HL-60/S4 (cell line): ENCODE measurements around the gene VEGFB.

Source experiments
- in situ Hi-C: fragments of 300-500 bp; cut with MboI; formaldehyde crosslinking; loops from 2 replicates; pipeline ENCODE4 v1.14.3; 2022; ENCODE audit warnings: low sequenced_read_pairs

VEGFB gene

DNA sequence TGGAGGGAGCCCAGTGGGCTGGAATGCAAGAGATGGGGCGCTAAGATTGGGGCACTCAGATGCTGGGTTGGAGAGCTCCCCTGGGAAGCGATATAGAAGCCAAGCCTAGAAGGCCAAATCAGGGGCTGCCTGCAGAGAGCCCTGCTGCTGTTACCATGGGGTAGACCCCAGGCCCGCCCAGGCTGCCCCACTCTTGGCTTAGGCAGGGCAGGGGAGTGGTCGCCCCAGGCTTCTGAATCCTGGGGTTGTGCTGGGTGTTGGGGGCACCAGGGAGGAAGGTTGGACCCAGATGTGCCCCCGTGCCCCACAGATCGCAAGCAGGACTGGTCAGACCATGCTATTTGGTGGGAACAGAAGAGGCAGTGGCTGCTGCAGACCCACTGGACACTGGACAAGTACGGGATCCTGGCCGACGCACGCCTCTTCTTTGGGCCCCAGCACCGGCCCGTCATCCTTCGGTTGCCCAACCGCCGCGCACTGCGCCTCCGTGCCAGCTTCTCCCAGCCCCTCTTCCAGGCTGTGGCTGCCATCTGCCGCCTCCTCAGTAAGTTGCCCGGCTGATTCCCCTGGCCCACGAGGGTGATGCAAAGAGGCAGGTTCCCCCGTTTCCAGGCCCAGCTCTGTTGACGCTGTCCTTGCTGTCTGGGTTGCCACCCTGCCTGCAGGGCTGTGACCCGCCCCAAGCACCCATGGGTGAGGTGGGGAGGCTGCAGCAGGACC, 23.9 kb upstream of the VEGFB start:
- in situ Hi-C loops = no loop called here

DNA sequence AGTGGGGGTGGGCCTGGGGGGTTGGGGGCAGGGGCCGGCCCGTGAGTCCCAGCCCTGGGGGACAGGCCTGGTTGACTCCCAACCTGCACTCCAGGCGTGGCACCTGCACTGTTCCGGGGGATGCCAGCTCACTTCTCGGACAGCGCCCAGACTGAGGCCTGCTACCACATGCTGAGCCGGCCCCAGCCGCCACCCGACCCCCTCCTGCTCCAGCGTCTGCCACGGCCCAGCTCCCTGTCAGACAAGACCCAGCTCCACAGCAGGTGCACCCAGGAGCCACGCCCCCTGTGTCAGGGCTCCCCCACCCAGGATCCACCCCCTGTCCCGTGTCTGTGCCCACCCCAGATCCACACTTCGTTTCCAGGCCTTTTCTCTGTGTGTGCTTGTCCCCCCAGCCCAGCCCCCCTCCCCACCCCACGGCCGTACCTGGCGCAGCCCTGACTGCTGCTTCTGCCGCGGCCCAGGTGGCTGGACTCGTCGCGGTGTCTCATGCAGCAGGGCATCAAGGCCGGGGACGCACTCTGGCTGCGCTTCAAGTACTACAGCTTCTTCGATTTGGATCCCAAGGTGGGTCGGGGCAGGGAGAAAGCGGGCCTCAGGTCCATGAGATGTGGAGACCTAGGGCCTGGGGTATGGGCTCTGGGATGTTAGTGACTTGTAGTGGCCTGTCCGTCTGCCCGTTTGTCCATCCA, 23.1 kb upstream of the VEGFB start:
- in situ Hi-C loops = no loop called here

GRCh38 chr11:64216879-64217278, 17.5 kb upstream of the VEGFB start:
- in situ Hi-C loops = no loop called here

- in situ Hi-C loops = no loop called here
Measured at GRCh38 chr11:64218628-64219353, 15.6 kb upstream of the VEGFB start.

DNA sequence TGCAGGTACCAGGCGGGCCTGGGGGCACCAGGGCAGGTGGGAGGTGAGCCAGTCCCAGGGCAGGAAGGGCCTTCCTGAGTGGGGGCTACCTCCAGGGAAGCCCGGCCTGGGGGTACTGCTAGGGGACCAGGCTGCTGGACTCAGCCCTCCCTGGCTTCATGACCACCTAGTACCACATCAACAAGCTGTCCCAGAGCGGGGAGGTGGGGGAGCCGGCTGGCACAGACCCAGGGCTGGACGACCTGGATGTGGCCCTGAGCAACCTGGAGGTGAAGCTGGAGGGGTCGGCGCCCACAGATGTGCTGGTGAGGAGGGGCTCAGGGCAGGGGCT, 15.1 kb upstream of the VEGFB start:
- in situ Hi-C loops = no loop called here

- in situ Hi-C loops = no loop called here
Measured at GRCh38 chr11:64219755-64220154, 14.6 kb upstream of the VEGFB start.

DNA sequence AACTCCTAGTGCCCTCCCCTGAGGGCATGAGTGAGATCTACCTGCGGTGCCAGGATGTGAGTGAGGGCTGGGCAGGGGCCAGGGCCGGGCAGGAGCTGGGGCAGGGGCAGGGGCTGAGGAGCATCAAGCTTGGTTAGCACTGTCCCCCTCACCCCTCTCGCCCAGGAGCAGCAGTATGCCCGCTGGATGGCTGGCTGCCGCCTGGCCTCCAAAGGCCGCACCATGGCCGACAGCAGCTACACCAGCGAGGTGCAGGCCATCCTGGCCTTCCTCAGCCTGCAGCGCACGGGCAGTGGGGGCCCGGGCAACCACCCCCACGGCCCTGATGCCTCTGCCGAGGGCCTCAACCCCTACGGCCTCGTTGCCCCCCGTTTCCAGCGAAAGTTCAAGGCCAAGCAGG, 14.1 kb upstream of the VEGFB start:
- in situ Hi-C loops = no loop called here

- in situ Hi-C loops = no loop called here
Measured at GRCh38 chr11:64220798-64221197, 13.6 kb upstream of the VEGFB start.

- in situ Hi-C loops = no loop called here
Measured at GRCh38 chr11:64222651-64223000, 11.8 kb upstream of the VEGFB start.

- in situ Hi-C loops = no loop called here
Measured at GRCh38 chr11:64223001-64223651, 11.3 kb upstream of the VEGFB start.

DNA sequence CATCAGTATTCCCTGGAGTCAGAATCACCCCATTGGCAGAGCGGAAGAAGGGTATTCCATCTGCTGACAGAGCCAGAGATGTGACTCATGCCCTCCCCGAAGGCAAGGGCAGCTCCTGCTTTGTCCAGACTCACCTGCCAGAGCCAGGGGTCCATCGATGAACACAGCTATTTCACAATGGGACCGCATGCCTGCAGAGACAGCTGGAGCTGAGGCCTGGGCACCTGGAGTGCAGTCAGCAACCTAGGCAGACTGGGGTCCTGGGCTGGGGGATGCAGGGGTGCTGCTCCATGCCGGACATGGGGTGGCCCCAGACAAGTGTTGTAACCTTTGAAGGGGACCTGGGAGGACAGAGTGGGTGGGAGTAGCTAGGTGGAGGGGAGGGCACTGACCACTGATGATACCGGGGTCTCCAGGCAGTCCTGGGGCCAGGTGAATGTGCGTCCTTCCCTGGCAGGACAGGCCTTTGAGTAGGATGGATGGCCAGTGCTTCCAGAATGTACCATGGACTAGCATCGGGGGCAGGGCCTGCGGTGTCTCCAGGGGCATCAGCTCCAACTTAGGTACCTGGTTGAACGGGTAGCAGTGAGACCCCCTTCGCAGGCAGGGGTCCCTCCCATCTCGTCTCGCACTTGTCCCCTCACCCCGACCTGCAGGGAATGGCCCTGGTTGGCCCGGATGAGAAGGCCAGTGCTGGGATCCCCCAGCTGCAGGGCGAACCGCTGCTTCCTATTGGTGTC, 10.1 kb upstream of the VEGFB start:
- in situ Hi-C loops = no loop called here

GRCh38 chr11:64224891-64225607, 9.3 kb upstream of the VEGFB start:
- in situ Hi-C loops = no loop called here

- in situ Hi-C loops = no loop called here
Measured at GRCh38 chr11:64225608-64226506, 8.5 kb upstream of the VEGFB start, which contains the start of the genes NUDT22 and TRPT1. TSS of gene NUDT22 (plus strand) at chr11:64226274. CDS start at chr11:64226653, 379 bp downstream. TSS of gene TRPT1 (minus strand) at chr11:64226186. CDS start at chr11:64225860, 326 bp downstream.

DNA sequence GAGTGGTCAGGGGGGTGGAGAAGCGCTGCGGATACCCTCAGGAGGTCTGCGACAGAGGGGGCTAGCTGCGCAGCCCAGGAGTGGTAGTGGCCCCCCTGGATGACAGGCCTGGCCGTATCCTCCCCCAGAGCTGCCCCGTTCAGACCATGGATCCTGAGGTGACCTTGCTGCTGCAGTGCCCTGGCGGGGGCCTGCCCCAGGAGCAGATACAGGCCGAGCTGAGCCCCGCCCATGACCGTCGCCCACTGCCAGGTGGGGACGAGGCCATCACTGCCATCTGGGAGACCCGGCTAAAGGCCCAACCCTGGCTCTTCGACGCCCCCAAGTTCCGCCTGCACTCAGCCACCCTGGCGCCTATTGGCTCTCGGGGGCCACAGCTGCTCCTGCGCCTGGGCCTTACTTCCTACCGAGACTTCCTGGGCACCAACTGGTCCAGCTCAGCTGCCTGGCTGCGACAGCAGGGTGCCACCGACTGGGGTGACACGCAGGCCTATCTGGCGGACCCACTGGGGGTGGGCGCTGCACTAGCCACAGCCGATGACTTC, 7.8 kb upstream of the VEGFB start:
- in situ Hi-C loops = no loop called here

- in situ Hi-C loops = no loop called here
Measured at GRCh38 chr11:64227405-64227956, 6.9 kb upstream of the VEGFB start.

- in situ Hi-C loops = no loop called here
Measured at GRCh38 chr11:64229090-64229743, 5.2 kb upstream of the VEGFB start.

DNA sequence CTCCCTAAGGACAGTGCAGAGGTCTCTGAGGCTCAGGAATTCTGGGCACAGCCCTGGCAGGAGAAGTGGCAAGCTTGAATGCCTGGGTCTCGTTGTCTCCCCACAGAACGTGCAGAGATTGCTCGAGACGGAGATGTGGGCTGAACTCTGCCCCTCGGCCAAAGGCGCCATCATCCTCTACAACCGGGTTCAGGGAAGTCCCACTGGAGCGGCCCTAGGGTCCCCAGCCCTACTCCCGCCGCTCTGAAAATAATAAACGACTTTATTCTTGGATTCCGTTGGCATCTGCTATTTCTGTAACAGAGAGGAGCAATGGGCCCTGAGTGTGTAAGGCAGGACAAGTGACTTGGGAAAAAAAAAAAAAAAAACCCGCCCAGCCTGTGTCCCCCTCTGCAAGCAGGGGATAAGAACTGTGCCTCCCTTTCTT, 4.6 kb upstream of the VEGFB start:
- in situ Hi-C loops = no loop called here
